Stimulated activated CD8-positive, alpha-beta memory T cell treated with anti-CD3 and anti-CD28 coated beads, Interleukin-4, amount 100 ng/mL, for 4 hours (primary cell): Measurements from ENCODE around the gene MILR1.
"Not testable (repeated sequence)": the region's sequence is repeated elsewhere in the genome, so short reads cannot be mapped to it uniquely, and the experiment has no call there.

Experiments
- DNase-seq, 2 donors: peaks; one replicate each; pipeline ENCODE4 v3.0.0-alpha.2; 2020; ENCODE audit warnings: low read depth in 2 of 2, low spot score in 1 of 2

Gene MILR1, protein sequence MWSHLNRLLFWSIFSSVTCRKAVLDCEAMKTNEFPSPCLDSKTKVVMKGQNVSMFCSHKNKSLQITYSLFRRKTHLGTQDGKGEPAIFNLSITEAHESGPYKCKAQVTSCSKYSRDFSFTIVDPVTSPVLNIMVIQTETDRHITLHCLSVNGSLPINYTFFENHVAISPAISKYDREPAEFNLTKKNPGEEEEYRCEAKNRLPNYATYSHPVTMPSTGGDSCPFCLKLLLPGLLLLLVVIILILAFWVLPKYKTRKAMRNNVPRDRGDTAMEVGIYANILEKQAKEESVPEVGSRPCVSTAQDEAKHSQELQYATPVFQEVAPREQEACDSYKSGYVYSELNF

DNA sequence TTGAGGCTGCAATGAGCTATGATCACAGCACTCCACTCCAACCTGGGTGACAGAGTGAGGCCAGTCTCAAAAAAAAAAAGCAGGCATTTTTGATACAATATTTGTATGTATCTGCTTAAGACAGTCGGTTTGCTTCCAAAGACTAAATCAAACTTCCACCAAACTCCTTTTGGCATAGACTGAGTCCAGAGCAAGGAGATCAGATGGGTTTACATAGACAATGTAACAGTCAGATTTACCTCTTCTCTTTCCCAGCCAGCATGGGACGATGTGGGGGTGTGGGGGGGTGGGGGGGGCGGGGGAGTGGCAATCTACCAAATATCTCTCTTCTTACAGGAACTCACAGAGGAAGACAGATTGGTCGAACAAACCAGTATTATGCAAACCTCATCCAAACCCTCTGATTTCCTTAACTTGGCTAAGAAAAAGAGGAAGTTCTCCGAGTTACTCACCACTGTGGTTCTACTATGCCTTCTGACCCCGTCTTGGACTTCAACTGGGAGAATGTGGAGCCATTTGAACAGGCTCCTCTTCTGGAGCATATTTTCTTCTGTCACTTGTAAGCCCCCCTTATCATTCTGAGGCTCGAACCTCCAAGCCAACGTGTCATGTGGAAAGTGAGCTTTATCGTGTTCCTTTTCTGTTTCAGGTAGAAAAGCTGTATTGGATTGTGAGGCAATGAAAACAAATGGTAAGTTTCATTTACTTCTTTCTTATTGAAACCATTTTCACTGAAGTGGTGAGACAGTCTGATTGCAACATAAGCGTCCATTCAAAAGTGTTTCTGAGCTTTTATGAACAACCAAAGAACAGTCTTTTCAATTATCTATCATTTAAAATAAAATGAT, at the start of gene MILR1:
TSS of gene MILR1 (plus strand) at position 451 of the 848 bp plus-strand sequence. CDS start at position 505, 54 bp downstream.
- DNase-seq = no peak

DNA sequence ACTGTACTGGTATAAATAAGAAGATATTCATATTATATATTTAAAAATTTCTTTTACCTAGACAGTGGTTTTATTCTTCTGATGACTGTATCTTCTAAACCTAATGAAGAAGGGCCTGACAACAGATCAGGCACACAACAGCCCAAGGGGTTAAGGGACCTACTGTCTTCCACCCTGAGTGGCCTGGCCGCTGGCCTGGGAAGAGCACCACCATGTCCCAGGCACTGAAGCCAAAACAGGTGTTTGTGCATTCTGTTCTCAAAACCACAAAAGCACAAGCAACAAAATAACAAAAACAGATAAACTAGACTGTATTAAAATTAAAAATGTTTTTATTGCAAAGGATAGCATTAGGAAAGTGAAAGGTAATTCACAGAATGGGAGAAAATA, 49.2 kb upstream of the MILR1 start:
- DNase-seq = no peak

DNA sequence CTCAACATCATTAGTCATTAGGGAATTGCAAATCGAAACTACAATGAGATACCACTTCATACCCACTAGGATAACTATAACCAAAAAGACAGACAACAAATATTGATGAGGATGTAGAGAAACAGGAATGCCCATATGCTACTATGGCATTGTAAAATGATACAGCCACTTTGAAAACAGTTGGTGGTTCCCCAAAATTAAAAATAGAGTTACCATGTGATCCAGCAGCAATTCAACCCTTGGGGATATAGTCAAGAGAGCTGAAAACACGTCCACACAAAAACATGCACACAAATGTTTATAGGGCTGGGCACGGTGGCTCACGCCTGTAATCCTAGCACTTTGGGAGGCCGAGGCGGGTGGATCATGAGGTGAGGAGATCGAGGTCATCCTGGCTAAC, 48.3 kb upstream of the MILR1 start:
- DNase-seq = no peak

DNA sequence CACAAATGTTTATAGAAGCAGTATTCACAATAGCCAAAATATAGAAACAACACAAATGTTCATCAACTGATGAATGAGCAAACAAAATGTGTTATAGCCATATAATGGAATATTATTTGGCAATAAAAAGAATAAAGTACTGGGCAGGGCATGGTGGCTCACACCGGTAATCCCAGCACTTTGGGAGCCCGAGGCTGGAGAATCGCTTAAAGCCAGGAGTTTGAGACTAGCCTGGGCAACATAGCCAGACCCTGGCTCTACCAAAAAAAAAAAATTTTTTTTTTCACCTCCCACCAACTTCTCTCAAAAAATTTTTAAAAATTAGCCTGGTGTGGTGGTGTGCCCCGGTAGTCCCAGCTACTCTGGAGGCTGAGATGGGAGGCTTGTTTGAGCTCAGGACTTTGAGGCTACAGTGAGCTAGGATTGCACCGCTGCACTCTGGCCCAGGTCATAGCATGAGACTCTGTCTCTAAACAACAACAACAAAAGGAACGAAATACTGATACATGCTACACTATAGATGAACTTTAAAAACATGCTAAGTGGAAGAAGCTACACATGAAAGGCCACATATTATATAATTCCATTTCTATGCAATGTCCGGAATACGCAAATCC, 47.6 kb upstream of the MILR1 start:
- no peak for DNase-seq

DNA sequence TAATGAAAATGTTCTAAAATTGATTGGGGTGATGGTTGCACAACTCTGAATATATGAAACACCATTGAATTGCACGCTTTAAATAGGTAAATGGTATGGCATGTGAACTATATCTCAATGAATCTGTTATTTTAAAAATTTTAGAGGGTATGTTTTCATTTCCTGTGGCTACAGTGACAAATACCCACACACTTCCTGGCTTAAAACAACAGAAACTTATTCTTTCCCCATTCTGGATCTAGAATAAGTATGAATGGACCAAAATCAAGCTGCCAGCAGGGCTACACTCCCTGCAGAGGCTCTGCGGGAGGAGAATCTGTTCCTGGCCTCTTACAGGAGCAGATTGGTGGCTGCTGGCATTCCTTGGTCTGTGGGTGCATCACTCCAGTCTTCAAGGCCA, 47.0 kb upstream of the MILR1 start:
- no peak for DNase-seq

DNA sequence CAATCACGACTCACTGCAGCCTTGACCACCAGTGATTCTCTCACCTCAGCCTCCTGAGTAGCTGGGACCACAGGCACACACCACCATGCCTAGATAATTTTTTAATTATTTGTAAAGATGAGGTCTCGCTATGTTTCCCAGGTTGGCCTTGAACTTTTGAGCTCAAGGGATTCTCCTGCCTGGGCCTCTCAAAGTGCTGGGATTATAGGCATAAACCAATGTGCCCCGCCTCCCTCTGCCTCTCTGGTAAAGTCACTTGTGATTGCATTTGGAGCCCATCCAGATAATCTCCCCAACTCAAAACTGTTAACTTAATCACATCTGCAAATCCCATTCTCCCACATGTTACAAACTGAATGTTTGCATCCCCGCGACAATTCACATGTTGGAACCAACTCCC, 46.4 kb upstream of the MILR1 start:
- DNase-seq = no peak

DNA sequence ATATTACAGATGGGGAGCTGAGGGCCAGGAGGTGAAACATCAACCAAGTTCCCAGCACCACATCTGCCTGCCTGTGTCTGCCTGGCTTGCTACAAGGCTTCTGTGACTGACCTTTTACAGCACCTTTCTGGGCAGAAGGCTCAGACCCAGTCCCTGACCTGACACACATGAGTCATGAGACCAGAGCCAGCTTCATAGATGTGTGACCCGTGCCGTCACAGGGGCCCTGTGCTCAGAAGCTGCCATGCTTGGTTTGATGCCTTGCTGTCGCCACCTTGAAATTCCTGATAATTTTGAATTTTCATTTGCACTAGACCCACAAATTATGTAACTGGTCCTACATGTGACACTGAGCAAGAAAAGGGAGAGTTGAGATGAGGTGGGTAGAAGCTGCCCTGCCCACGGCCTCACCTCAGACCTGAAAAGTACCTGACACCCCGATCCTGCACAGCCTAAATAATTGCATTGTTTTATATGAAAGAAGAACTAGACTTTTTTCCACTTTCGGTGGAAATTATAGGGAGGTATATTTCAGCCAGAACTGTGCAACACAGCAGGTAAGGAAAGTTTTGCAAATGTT, 44.9 kb upstream of the MILR1 start:
- no peak for DNase-seq

DNA sequence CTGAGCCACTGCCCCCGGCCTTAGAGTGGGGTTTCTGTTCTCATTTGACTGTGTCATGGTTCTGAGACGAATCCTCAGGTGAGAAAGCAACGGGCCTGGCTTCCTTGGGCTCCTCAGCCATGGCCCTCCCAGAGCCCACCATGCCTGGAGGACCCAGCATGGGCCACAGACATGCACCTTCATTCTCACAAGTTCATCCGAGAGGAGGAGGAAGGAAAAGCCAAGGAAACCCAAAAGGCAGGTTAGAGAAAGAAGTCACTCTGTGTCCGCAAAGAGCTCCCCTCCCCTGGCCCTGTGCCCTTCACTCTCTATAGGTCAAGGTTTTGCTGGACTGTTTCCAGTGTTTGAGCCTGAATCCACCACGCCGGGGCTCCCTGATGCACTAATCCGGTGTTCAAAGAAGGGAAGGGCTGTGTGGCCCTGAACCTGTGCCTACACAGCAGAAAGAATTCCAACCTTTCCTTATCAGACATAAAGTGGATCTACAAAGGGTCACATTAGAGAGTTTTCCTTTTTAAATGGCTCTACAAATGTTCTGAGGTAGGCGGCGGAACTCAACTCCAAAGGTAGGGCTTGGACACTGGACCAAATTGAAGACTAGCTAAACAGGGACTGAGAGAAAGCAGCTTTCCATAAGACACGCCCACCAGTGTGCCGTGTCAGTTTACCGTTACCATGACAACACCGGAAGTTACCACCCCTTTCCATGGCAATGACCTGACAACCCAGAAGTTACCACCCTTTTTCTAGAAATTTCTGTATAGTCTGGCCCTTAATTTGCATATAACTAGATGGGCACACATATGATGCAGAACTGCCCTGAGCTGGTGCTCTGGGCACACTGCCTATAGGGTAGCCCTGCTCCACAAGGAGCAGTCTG, 42.4 kb upstream of the MILR1 start:
- no peak for DNase-seq

DNA sequence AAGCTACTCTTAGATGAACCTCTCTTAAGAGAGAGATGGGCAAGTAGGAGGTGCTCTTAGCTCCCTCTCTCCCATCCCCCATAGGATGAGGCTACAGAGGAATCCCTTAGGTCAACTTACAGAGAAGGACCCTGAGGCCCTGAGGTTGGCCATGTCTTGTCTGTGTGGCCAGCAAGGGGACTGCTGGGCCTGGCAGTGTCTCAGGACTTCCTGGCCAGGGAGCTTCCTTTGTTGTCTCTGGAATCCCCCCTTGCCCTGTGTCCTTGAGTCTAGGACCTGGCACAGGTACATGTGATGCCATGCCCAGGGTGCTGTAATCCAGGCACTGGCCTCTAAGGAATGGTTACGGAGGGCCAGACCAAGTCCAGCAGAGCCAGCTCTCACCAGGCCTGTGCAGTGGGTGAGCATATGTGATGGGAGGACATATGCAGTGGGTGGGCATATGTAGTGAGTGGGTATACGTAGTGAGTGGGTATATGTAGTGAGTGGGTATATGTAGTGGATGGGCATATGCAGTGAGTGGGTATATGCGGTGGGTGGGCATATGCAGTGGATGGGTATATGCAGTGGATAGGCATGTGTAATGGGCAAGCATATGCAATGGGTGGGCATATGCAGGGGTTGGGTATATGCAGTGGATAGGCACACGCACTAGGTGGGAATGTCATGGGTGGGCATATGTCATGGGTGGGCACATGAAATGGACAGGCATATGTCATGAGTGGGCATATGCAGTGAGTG, 38.0 kb upstream of the MILR1 start:
- no peak for DNase-seq

DNA sequence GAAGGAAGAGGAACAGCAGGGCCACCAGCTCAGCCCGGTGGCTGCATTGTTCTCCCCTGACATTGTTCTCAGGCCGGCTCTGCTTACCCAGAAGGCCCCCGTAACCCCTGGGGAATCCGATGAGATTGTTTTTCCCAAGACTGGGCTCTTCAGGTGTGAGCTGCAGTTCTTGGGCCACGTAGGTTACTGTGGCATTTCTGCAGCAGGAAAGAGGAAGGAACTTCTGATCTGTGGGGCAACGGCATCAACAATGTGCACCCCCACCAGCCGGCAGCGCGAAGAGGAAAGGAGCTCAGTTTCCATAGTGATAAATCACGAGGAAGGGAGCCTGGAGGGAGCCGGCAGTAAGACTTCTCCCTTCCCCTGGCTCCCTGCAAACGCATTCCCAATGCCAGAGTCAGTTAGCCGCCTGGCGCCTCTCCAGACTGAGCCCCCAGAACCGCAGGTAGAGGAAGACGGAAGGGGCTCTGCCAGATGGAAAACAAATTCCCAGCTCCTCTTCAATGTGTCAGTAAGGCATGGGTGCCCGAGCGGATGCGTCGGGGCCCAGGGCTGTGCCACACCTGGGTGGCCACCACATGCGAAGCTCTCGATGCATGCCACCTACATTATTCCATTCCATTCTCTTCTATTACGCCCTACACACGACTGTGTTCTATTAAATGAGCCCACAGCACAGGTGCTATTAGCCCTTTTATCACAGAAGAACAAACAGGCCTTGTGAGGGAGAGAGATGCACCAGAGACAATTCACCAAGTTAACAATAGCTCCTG, 36.7 kb upstream of the MILR1 start:
- DNase-seq = no peak

DNA sequence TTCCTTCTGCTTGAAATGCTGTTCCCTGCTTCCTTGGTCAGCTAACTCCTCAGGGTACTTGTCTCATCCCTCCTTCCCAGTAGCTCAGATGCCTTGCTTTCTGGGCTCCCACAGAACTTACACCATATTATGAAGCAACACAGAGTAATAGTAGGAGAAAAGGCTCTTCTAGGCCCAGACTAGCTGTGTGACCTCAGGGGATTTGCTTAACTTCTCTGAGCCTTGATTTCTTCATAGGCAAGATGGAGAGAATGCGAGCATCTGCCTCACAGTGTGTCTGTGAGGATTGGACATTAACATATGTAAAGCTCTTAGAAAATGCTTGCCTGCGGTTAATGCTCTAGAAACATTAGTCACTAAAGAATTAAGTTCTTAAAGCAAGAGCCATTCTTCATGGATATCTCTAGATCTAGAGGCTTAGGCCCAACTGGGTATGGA, 36.0 kb upstream of the MILR1 start:
- no peak for DNase-seq

DNA sequence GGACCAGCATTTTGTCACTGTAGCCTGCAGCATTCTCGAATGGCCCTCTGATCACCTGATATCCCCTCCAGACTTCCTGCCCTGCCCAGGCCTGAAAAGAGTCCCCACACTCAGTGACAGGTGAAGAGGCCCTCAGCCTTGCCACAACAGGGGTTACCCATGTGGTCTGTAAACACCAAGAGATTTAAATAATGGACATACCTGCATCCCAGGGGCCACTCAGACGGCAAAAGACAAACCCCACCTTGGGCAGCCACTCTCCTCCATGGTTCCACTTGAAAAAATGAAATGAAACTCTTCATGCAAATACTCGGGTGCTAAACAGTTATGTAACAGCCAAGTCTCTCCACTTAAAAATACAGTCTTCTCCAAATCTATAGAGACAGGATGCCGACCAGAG, 35.4 kb upstream of the MILR1 start:
- no peak for DNase-seq

DNA sequence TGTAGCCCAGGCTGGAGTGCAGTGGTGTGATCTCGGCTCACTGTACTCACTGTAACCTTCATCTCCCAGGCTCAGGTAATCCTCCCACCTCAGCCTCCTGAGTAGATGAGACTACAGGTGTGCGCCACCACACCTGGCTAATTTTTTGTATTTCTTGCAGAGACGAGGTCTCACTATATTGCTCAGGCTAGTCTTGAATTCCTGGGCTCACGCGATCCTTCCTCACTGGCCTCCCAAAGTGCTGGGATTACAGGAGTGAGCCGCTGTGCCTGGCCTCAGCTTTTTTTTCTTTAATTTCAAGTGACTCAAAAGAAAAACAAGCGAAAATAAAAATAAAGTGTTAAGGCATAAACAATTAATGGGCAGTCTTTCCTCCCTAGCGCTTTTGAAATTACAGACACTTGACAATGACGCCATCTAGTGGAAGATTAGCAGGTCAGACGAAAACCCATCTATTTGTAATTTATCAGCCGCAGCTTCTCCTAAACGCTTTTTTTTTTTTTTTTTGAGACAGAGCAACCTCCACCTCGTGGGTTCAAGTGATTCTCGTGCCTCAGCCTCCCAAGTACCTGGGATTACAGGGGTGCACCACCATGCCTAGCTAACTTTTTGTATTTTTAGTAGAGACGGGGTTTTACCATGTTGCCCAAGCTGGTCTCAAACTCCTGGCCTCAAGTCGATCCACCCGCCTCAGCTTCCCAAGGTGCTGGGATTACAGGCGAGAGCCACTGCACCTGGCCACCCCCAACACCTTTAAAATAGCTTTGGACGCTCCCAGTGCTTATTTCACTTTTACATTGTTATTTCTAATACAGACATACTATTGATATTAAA, 30.2 kb upstream of the MILR1 start:
- no peak for DNase-seq

DNA sequence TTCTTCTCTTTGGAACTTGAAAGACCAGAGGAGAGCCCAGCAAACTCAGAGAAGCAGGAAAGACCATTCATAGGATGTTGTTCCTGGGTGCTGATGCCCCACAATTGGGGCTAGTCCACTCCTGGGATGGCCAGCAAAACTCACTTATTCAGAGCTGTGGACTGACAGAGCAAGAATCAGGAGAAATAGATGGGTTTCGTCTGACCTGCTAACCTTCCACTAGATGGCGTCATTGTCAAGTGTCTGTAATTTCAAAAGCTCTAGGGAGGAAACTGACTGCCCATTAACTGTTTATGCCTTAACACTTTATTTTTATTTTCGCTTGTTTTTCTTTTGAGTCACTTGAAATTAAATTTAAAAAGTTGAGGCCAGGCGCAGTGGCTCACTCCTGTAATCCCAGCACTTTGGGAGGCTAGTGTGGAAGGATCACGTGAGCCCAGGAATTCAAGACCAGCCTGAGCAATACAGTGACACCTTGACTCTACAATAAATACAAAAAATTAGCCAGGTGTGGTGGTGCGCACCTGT, 28.7 kb upstream of the MILR1 start:
- DNase-seq = no peak

DNA sequence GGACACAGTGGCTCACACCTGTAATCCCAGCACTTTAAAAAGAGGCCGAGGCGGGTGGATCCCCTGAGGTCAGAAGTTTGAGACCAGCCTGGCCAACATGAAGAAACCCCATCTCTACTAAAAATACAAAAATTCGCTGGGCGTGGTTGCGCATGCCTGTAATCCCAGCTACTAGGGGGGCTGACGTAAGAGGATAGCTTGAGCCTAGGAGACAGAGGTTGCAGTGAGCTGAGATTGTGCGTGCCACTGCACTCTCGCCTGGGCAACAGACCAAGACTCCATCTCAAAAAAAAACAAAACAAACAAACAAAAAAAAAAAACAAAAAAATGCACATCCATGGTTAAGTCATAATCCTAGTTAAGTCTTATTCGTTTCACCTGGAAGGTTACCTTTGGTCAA, 26.8 kb upstream of the MILR1 start:
- DNase-seq = not testable (repeated sequence)

DNA sequence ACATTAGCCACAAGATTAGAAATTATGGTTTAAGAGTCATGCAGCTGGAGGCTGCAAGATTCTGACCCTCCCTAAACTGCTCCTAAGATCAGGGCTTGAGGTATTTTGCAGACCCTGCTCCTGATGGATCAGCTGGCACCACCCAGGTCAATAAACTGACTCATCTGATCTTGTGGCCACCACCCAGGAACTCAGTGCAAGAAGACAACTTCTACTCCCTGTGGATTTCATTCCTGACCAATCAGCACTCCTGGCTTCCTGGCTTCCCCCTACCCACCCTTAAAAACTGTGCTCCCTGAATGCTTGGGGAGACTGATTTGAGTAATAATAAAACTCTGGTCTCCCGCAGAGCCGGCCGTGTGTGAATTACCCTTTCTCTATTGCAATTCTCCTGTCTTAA, 25.0 kb upstream of the MILR1 start:
- DNase-seq = no peak

DNA sequence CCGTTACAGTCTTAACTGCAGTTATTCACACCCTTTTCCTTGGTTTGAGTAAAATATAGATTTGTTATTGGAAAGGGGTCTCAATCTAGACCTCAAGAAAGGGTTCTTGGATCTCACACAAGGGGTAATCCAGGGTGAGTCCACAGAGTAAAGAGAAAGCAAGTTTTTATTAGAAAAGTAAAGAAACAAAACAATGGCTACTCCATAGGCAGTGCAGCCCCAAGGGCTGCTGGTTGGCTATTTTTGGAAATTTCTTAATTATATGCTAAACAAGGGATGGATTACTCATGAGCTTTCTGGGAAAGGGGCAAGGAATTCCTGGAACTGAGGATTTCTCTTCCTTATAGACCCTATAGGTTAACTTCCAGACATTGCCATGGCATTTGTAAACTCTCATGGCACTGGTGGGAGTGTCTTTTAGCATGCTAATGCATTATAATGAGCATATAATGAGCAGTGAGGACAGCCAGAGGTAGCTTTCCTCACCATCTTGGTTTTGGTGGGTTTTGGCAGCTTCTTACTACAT, 24.5 kb upstream of the MILR1 start:
- no peak for DNase-seq

DNA sequence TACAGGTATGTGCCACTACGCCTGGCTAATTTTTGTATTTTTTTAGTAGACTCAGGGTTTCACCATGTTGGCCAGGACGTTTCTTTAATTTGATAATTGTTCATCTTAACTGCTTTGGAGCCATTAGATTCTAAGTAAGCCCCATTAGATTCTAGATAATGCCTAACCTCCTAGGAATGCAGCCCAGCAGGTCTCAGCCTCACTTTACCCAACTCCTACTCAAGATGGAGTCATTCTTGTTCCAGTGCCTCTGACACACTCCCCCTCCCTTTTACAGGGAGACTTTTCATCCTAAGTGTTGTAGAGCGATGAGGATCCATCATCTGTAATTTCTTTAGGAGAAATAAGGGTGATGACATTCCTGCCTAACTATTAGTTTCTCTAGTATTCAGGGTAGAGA, 23.7 kb upstream of the MILR1 start:
- no peak for DNase-seq
